ENCODE results near the gene TFR2. TPM values are rescaled to one million over a fixed set of nuclear protein-coding genes. Genes with fewer than 3 reads are reported as not detected.

The TFR2 gene
- total RNA-seq, 1 donor from 2014 or later = 0.29 TPM

DNA sequence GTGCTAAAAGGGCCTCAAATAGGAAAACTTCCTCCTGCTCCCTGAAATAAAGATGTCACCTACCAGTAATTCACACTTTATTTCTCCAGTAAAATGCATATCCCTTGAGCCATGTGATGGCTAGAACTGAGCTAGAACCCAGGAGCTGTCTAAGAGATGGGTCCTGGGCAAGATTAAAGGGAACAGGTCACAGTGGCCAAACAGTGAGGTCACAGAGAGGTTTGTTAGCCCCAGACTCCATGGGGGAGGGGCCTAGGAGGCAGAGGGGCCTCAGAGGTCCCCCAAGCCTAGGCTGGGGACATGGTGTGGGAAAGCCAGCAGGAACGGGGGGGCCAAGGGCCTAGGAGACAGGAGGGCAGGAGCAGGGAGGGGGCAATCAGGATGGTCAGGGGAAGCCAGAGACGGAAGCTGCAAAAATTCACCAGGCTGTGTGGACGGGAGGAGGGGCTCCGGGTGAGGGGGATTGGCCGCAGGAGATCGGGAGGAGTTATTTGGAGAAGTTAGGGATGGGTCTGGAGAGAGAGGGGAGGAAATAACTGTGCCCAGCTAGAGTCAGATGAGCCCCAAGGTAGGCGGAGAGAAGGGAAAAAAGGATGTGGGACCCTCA lies 51.9 kb downstream of the TFR2 start:
- no peak for DNase-seq (ENCODE audit: extremely low read depth, low read depth, low spot score)

GRCh38 chr7:100588438-100588837 lies 52.9 kb downstream of the TFR2 start:
- DNase-seq (ENCODE audit: extremely low read depth, low read depth, low spot score) = no peak

DNA sequence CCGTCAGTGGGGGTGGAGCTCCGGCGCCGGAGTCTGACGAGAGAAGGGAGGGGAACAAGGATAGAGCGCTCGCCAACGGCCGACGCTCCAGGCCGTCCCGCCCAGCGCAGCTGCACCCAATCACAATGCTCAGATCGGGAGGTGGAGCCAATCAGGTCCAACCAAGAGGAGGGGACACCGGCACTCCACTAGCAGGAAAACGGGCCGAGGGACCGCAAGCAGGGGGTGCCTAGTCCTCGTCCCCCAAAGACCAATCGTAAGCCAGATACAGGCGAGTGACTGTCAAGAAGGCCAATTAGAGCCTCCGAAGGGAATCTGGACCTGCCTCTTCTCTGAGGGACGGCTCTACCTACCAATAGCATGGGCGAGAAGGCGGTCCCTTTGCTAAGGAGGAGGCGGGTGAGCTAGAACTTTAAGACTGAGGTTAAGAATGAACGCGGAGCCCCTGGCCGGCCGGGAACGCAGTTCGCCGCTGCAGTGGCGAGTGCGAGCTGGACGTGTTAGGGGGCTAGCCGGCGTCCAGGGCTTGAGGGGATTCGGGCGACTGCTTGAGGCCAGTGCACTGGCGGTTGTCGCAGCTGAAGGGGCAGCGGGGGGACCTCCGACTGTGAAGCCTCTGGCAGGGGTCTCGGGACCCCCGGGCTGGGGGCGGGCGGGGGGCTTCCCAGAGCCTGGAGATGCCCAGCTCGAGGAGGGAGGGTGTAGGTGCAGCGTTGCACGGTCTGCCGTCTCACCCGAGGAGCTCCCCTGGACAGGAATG lies 54.9 kb downstream of the TFR2 start, which contains the start of gene FBXO24:
FBXO24 (plus strand) TSS at position 63 of the 760 bp plus-strand sequence; CDS start at position 361, 298 bp downstream.
- DNase-seq (ENCODE audit: extremely low read depth, low read depth, low spot score) = peak; percentile 98

DNA sequence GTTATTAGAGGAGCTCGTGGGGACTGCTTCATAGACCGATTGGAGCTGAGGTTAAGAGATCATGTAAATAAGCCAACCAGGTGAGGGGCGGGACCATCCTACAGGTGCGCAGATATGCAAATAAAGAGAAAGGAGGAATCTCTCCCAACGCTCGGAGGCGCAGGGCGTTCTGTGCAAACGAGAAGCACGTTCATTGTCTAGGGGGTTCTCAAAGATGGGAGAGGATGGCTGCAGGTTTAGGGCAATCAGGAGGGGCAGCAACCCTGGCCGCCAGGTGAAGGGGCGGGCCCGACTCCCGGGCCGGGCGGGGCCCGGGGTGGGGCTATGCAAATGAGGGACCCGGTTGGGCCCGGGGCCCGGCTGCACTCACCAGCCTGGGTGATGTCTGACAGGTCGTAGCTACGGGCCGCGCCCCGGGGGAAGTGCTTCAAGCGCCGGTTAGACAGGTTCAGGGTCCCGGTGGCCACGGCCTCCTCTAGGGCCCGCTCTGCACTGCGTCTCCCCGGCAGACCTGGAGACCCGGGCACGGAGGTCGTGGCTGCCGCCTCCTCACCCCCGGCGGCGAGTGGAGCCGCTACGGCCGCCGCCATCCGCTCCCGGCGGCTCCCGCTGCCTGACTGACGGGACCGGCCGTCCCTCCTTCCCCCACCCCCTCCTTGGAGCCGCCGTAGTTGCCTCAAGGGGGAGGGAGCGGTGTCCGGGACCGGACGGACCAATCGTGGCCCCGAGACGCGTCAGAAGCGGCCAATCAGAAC lies 55.7 kb downstream of the TFR2 start, which contains the start of gene LRCH4:
LRCH4 (minus strand) TSS at position 619 of the 755 bp plus-strand sequence; CDS start at position 590, 29 bp downstream.
- DNase-seq (ENCODE audit: extremely low read depth, low read depth, low spot score) = no peak

GRCh38 chr7:100584683-100585510 lies 56.5 kb downstream of the TFR2 start:
- no peak for DNase-seq (ENCODE audit: extremely low read depth, low read depth, low spot score)

- no peak for DNase-seq (ENCODE audit: extremely low read depth, low read depth, low spot score)
These were observed 57.2 kb downstream of the TFR2 start for GRCh38 chr7:100584054-100584682.

DNA sequence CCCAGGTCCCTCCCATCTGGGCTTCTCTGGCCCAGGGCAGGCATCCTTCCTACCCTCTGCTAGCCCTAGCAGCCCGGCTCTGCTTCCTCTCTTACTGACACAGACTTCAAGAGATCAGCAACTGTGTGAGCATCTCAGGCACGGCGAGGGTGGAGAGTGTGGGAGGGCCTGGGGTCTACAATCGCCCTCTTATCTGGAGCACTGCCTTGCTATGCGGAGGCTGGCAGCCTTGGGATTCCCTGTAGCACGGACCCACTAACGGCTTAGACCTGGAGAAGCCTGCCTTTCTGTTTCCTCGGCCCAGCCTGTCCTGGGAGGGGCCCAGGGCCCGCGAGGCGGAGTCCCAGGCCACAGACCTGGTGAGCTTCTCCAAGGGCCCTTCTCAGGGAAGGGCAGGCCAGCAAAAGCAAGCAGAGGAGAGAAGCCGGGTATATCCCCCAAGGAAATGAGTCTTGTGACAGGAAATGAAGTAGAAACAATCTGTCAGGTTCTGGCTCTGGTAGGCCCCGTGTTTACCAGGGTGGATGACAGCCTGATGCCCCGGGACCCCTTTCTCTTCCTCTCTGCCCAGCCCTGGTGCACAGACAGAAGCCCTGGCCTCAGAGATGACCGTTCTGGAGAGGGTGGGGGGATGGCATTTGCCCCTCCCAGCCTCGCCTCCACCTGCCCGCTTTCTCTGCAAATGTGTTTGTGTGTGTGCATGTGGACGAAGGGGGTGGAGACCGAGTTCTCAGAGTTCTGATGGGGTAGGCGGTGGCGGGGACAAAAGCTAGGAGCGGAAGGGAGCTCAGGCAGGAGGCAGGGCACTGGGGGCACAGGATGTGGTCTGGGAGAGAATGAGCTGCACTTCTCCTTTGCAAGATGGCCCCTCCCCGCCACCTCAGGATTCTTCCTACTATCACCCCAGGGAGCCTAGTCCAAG lies 58.0 kb downstream of the TFR2 start:
- no peak for DNase-seq (ENCODE audit: extremely low read depth, low read depth, low spot score)

DNA sequence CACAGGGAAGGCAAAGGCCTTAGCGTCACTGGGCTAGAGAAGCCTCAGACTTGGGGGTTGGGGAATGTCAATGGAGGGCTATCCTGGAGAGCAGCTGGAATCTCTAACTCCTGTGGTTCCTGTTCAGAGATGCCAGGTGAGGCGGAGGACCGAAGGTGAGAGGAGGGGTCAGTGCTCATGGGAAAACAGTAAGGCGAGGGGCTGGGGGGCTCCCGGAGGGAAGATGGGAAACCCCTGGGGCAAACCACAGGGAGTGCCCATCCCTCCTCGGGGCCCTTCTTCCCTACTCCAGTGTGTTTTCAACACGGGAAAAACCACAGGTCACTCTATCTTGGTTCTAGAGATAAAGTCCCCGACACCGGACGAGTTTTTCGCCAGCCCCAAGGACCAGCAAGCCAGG lies 58.7 kb downstream of the TFR2 start:
- DNase-seq (ENCODE audit: extremely low read depth, low read depth, low spot score) = no peak

DNA sequence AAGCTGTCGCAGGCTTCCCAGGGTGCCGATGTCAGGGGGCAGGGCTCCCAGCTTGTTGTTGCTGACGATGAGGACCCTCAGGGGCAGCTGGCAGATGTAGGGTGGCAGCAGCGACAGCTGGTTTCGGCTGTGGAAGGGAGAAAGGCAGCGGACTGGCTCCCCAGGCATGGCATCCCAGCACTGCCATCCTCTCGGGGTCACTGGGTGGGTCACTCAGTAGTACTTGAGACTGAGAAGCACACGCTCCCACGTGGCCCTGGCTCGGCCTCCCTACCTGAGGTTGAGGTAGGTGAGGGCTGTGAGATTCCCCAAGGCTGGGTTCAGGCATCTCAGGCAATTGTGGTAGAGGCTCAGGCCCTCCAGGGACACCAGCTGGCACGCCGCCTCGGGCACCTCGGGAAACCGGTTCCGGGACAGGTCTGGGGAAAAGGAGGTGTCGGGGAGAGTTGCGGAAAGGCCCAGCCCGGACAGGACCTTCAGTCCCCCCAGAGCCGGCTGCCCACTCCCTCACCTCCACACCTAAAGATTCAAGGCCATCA lies 59.2 kb downstream of the TFR2 start:
- no peak for DNase-seq (ENCODE audit: extremely low read depth, low read depth, low spot score)

- no peak for DNase-seq (ENCODE audit: extremely low read depth, low read depth, low spot score)
These were observed 60.7 kb downstream of the TFR2 start for GRCh38 chr7:100580466-100581283.

GRCh38 chr7:100578246-100579183 lies 62.8 kb downstream of the TFR2 start:
- DNase-seq (ENCODE audit: extremely low read depth, low read depth, low spot score) = no peak

DNA sequence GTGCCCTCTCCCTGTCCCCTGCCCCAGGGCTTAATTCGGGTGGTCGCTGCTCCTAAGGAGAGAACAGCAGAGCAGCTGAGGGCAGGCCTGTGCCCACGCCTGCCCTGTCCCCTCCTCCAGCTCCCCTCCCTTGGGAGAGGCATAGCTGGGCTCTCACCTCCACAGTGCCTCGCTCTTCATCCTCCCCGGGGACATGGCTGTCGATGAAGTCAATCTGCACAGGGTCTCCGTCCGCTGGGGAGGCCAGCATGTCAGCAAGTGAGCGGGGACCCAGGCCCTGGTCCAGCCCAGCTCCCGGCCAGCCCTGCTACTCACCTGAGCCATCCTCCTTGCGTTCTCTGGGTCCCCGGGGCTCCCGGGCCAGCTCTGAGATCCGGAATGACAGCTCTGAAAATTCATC lies 63.8 kb downstream of the TFR2 start:
- no peak for DNase-seq (ENCODE audit: extremely low read depth, low read depth, low spot score)

GRCh38 chr7:100577103-100577502 lies 64.2 kb downstream of the TFR2 start:
- DNase-seq (ENCODE audit: extremely low read depth, low read depth, low spot score) = no peak

- DNase-seq (ENCODE audit: extremely low read depth, low read depth, low spot score) = no peak
These were observed 64.9 kb downstream of the TFR2 start for GRCh38 chr7:100576384-100576993.

GRCh38 chr7:100575746-100576383 lies 65.5 kb downstream of the TFR2 start:
- no peak for DNase-seq (ENCODE audit: extremely low read depth, low read depth, low spot score)

GRCh38 chr7:100575206-100575631 lies 66.1 kb downstream of the TFR2 start:
- DNase-seq (ENCODE audit: extremely low read depth, low read depth, low spot score) = no peak

All from glomerular endothelial cell (primary cell).